ENCODE data around the gene KCNQ1.

The KCNQ1 gene

GRCh38 chr11:2672553-2673249 lies 227.9 kb downstream of the KCNQ1 start:
- Histone ChIP-seq H3K9me3 (ENCODE audit: insufficient read depth, low read length, severe bottlenecking) (no peaks in the 10 kb centered on the region), H3K79me2 (ENCODE audit: insufficient read depth, low read length) (no peaks in the 10 kb centered on the region), H3K27ac (ENCODE audit: low read length) (no peak overlapping the region), H3K36me3 (ENCODE audit: insufficient read depth, low read length) (no peaks in the 10 kb centered on the region), H2AFZ (ENCODE audit: low read depth, low read length) (no peak overlapping the region), H3K4me2 (ENCODE audit: insufficient read depth, low read length) (no peak overlapping the region), H3K4me3 (ENCODE audit: low read depth in 1 of 2, low read length in 2 of 2) (no peak overlapping the region), H3K4me1 (ENCODE audit: insufficient read depth, low read length) (no peaks in the 10 kb centered on the region), H4K20me1 (ENCODE audit: insufficient read depth, low read length) (peaks cover 3% of the 10 kb centered on the region; the same call in 1 of the 2 replicates), H3K9ac (ENCODE audit: low read depth, low read length) (no peak overlapping the region), H3K27me3 (ENCODE audit: insufficient read depth, low read length, poor library complexity) (no peaks in the 10 kb centered on the region)
- no peak for DNase-seq
- ATAC-seq (ENCODE audit: insufficient read depth, low read depth) = no peak
- TF ChIP-seq EZH2 (IDR thresholded peaks at IDR 0.05; ENCODE audit: borderline replicate concordance, low read depth, low read length, severe bottlenecking) = no peak
- TF ChIP-seq, protein P1, sequence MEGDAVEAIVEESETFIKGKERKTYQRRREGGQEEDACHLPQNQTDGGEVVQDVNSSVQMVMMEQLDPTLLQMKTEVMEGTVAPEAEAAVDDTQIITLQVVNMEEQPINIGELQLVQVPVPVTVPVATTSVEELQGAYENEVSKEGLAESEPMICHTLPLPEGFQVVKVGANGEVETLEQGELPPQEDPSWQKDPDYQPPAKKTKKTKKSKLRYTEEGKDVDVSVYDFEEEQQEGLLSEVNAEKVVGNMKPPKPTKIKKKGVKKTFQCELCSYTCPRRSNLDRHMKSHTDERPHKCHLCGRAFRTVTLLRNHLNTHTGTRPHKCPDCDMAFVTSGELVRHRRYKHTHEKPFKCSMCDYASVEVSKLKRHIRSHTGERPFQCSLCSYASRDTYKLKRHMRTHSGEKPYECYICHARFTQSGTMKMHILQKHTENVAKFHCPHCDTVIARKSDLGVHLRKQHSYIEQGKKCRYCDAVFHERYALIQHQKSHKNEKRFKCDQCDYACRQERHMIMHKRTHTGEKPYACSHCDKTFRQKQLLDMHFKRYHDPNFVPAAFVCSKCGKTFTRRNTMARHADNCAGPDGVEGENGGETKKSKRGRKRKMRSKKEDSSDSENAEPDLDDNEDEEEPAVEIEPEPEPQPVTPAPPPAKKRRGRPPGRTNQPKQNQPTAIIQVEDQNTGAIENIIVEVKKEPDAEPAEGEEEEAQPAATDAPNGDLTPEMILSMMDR (IDR thresholded peaks at IDR 0.05; ENCODE audit: borderline replicate concordance, extremely low read depth, low read length, poor library complexity, severe bottlenecking) = no peak

DNA sequence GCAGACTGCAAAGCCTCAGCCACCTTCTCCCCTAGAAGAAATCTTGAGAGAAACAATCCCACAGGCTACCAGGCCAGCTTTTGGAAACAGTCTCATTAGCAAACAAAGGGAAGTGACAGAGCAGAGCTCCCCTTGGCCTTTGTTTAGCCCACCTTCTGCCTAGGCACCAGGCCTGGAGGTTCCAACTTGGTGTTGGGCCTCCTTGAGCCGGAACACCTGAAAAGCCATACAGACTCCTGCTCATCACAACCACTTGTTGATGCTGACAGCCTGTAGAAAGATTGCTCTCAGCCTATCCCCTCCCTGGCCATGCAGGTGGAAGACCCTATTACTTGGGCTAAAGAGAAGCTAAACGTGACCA lies 228.4 kb downstream of the KCNQ1 start:
- DNase-seq (no peak), ATAC-seq (ENCODE audit: insufficient read depth, low read depth) (no peak)
- TF ChIP-seq EZH2 (IDR thresholded peaks at IDR 0.05; ENCODE audit: borderline replicate concordance, low read depth, low read length, severe bottlenecking) = no peak
- TF ChIP-seq, protein P1 (IDR thresholded peaks at IDR 0.05; ENCODE audit: borderline replicate concordance, extremely low read depth, low read length, poor library complexity, severe bottlenecking) = no peak
- H3K4me3 ChIP-seq (ENCODE audit: low read depth in 1 of 2, low read length in 2 of 2) = no peak overlapping the region
- H3K79me2 ChIP-seq (ENCODE audit: insufficient read depth, low read length) = no peaks in the 10 kb centered on the region
- H2AFZ ChIP-seq (ENCODE audit: low read depth, low read length) = no peak overlapping the region
- no peaks in the 10 kb centered on the region for H3K27me3 ChIP-seq (ENCODE audit: insufficient read depth, low read length, poor library complexity)
- H3K9me3 ChIP-seq (ENCODE audit: insufficient read depth, low read length, severe bottlenecking) = no peaks in the 10 kb centered on the region
- no peak overlapping the region for H3K27ac ChIP-seq (ENCODE audit: low read length)
- H3K4me1 ChIP-seq (ENCODE audit: insufficient read depth, low read length) = no peaks in the 10 kb centered on the region
- no peak overlapping the region for H3K9ac ChIP-seq (ENCODE audit: low read depth, low read length)
- no peaks in the 10 kb centered on the region for H3K36me3 ChIP-seq (ENCODE audit: insufficient read depth, low read length)
- no peak overlapping the region for H3K4me2 ChIP-seq (ENCODE audit: insufficient read depth, low read length)
- peaks cover 3% of the 10 kb centered on the region; the same call in 1 of the 2 replicates for H4K20me1 ChIP-seq (ENCODE audit: insufficient read depth, low read length)

- DNase-seq (no peak), ATAC-seq (ENCODE audit: insufficient read depth, low read depth) (0 out of 3 replicates have a peak, but pooled peaks have one; percentile 29)
- no peak overlapping the region for H2AFZ ChIP-seq (ENCODE audit: low read depth, low read length)
- peaks cover 3% of the 10 kb centered on the region; the same call in 1 of the 2 replicates for H4K20me1 ChIP-seq (ENCODE audit: insufficient read depth, low read length)
- no peaks in the 10 kb centered on the region for H3K79me2 ChIP-seq (ENCODE audit: insufficient read depth, low read length)
- no peaks in the 10 kb centered on the region for H3K36me3 ChIP-seq (ENCODE audit: insufficient read depth, low read length)
- H3K9ac ChIP-seq (ENCODE audit: low read depth, low read length) = no peak overlapping the region
- H3K27ac ChIP-seq (ENCODE audit: low read length) = no peak overlapping the region
- no peak overlapping the region for H3K4me2 ChIP-seq (ENCODE audit: insufficient read depth, low read length)
- TF ChIP-seq, protein P1 (IDR thresholded peaks at IDR 0.05; ENCODE audit: borderline replicate concordance, extremely low read depth, low read length, poor library complexity, severe bottlenecking) = no peak
- TF ChIP-seq EZH2 (IDR thresholded peaks at IDR 0.05; ENCODE audit: borderline replicate concordance, low read depth, low read length, severe bottlenecking) = no peak
- no peak overlapping the region for H3K4me3 ChIP-seq (ENCODE audit: low read depth in 1 of 2, low read length in 2 of 2)
- no peaks in the 10 kb centered on the region for H3K27me3 ChIP-seq (ENCODE audit: insufficient read depth, low read length, poor library complexity)
- H3K4me1 ChIP-seq (ENCODE audit: insufficient read depth, low read length) = no peaks in the 10 kb centered on the region
- H3K9me3 ChIP-seq (ENCODE audit: insufficient read depth, low read length, severe bottlenecking) = no peaks in the 10 kb centered on the region
Measured at GRCh38 chr11:2673871-2674471, 229.2 kb downstream of the KCNQ1 start.
